ENCODE data around the gene MCM5. TPM values are rescaled to one million over a fixed set of nuclear protein-coding genes. Genes with fewer than 3 reads are reported as not detected.
"Not testable (repeated sequence)": the region's sequence is repeated elsewhere in the genome, so short reads cannot be mapped to it uniquely, and the experiment has no call there.

The MCM5 gene
- total and polyA plus RNA-seq, 2 donors from 2014 or later, result 10.2 to 26.4 TPM

DNA sequence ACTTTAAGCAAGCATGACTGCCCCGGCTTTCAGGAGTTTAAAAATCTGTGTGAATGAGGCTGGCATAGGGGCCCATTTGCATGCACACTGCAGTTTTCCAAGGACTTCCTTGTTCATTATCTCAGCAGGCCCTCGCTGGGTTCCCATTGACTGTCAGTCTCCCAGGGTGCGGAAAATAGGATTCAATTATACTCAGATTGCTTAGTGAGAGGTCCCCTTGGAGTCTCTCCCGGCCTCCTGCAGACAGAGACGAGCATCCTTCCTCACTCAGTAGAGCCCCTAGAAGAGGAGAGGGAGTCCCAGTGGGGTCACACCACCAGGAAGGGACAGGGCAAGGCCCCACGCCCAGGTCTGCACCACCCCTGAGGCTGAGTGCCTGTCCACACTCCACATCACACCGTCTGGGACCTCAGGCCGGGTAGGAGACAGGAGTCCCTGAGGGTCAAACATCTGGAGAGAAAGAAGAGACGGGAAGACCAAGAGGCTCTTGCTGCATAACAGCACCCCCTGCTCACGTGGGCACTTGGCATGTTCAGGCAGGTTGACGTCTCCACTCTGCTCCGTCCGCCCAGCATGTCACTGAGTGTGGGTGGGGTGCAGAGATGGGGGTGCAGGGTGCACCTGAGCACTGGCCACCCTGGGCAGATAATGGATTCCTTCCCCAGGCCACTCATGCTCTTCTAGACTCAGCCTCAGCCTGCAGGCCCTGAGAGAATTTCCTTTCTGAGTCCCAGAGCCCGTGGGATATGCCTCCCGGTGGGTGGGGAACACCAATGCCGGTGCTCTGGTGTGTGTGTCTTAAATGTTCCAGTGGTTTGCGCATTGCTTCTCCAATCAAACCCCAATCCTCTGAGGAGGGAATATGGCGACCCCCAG is 58.8 kb downstream of the MCM5 start:
- Histone ChIP-seq H3K27me3 (ENCODE audit: control insufficient read depth, insufficient read depth, low read length) (no peaks in the 10 kb centered on the region), H3K9ac (ENCODE audit: low read length in 3 of 3) (no peak overlapping the region), H3K36me3 (ENCODE audit: control insufficient read depth in 2 of 3, insufficient read depth in 3 of 3, low read length in 3 of 3) (no peaks in the 10 kb centered on the region), H3K9me3 (ENCODE audit: control insufficient read depth in 2 of 3, insufficient read depth in 1 of 3, low read length in 3 of 3) (no peaks in the 10 kb centered on the region), H3K4me3 (ENCODE audit: low read length in 3 of 3) (no peak overlapping the region), H3K27ac (ENCODE audit: low read depth in 2 of 2, low read length in 2 of 2) (no peak overlapping the region), H3K4me1 (ENCODE audit: control insufficient read depth in 2 of 3, insufficient read depth in 2 of 3, low read depth in 1 of 3, low read length in 3 of 3) (no peaks in the 10 kb centered on the region)
- TF ChIP-seq, protein P1, sequence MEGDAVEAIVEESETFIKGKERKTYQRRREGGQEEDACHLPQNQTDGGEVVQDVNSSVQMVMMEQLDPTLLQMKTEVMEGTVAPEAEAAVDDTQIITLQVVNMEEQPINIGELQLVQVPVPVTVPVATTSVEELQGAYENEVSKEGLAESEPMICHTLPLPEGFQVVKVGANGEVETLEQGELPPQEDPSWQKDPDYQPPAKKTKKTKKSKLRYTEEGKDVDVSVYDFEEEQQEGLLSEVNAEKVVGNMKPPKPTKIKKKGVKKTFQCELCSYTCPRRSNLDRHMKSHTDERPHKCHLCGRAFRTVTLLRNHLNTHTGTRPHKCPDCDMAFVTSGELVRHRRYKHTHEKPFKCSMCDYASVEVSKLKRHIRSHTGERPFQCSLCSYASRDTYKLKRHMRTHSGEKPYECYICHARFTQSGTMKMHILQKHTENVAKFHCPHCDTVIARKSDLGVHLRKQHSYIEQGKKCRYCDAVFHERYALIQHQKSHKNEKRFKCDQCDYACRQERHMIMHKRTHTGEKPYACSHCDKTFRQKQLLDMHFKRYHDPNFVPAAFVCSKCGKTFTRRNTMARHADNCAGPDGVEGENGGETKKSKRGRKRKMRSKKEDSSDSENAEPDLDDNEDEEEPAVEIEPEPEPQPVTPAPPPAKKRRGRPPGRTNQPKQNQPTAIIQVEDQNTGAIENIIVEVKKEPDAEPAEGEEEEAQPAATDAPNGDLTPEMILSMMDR (IDR thresholded peaks at IDR 0.05; ENCODE audit: borderline replicate concordance, extremely low read depth, insufficient read depth), result no peak
- FAIRE-seq (no peak), DNase-seq (no peak)
- intact Hi-C loops (cut with DNase I), result no loop called here

DNA sequence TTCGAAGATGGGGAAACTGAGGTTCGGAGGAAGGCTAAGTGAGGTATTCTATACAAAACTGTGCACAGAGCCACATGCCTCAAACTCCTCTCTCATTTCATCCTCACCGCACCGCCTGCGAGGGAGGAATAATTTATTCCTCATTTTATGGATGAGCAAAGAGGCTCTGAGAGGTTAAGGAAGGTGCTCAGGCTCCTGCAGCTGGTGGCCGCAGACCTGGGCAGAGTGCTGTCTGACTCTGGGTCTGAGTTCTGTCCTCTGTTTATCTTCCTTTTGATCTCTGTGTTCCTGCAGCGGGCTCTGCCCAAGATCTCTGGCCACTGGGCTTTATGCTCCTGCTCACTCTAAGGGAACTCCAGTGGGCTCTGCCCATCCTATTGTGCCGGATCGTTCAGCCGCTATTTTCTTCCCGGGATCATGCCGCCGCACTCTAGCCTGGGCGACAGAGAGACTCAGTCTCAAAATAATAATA is 59.5 kb downstream of the MCM5 start:
- intact Hi-C loops (cut with DNase I), result no loop called here

DNA sequence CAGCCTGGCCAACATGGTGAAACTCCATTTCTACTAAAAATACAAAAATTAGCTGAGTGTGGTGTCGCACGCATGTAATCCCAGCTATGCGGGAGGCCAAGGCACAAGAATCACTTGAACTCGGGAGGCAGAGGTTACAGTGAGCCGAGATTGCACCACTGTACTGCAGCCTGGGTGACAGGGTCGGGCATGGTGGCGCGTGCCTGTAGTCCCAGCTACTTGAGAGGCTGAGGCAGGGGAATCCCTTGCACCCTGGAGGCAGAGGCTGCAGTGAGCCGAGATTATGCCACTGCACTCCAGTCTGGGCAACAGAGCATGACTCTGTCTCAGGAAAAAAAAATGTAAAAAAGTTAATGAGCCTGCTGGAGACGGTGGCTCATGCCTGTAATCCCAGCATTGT is 60.0 kb downstream of the MCM5 start:
- DNase-seq; H3K36me3 ChIP-seq (ENCODE audit: control insufficient read depth in 2 of 3, insufficient read depth in 3 of 3, low read length in 3 of 3); H3K4me1 ChIP-seq (ENCODE audit: control insufficient read depth in 2 of 3, insufficient read depth in 2 of 3, low read depth in 1 of 3, low read length in 3 of 3); H3K27ac ChIP-seq (ENCODE audit: low read depth in 2 of 2, low read length in 2 of 2); H3K4me3 ChIP-seq (ENCODE audit: low read length in 3 of 3); H3K9ac ChIP-seq (ENCODE audit: low read length in 3 of 3); H3K27me3 ChIP-seq (ENCODE audit: control insufficient read depth, insufficient read depth, low read length); H3K9me3 ChIP-seq (ENCODE audit: control insufficient read depth in 2 of 3, insufficient read depth in 1 of 3, low read length in 3 of 3); FAIRE-seq; intact Hi-C loops (cut with DNase I): not testable (repeated sequence)

More for the DNA sequence above, 59.5 kb downstream of the MCM5 start:
- DNase-seq (no peak), FAIRE-seq (no peak)
- H3K4me1 ChIP-seq (ENCODE audit: control insufficient read depth in 2 of 3, insufficient read depth in 2 of 3, low read depth in 1 of 3, low read length in 3 of 3), result no peaks in the 10 kb centered on the region
- TF ChIP-seq, protein P1 (IDR thresholded peaks at IDR 0.05; ENCODE audit: borderline replicate concordance, extremely low read depth, insufficient read depth), result no peak
- no peaks in the 10 kb centered on the region for H3K36me3 ChIP-seq (ENCODE audit: control insufficient read depth in 2 of 3, insufficient read depth in 3 of 3, low read length in 3 of 3)
- no peak overlapping the region for H3K9ac ChIP-seq (ENCODE audit: low read length in 3 of 3)
- H3K9me3 ChIP-seq (ENCODE audit: control insufficient read depth in 2 of 3, insufficient read depth in 1 of 3, low read length in 3 of 3), result no peaks in the 10 kb centered on the region
- no peak overlapping the region for H3K4me3 ChIP-seq (ENCODE audit: low read length in 3 of 3)
- no peaks in the 10 kb centered on the region for H3K27me3 ChIP-seq (ENCODE audit: control insufficient read depth, insufficient read depth, low read length)
- no peak overlapping the region for H3K27ac ChIP-seq (ENCODE audit: low read depth in 2 of 2, low read length in 2 of 2)

DNA sequence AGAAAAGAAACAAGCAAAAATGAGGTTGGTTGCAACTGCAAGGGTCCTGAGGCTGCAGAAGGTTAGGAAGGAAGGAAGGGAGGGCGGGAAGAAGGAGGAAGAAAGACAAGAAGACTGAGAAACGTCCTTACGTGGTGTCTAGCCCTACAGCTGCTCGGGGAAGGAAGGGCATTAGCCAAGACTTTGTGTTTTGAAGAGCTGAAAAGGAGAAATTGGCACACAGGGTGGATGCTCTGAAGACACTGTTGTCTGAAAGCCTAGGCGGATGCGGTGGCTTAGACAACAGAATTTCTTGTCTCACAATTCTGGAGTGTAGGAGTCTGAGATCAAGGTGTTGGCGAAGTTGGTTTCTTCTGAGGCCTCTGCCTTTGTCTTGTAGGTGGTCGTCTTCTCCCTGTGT is 60.7 kb downstream of the MCM5 start:
- no peak for DNase-seq
- TF ChIP-seq, protein P1 (IDR thresholded peaks at IDR 0.05; ENCODE audit: borderline replicate concordance, extremely low read depth, insufficient read depth), result no peak
- Histone ChIP-seq H3K4me1 (ENCODE audit: control insufficient read depth in 2 of 3, insufficient read depth in 2 of 3, low read depth in 1 of 3, low read length in 3 of 3) (no peaks in the 10 kb centered on the region), H3K9me3 (ENCODE audit: control insufficient read depth in 2 of 3, insufficient read depth in 1 of 3, low read length in 3 of 3) (no peaks in the 10 kb centered on the region), H3K27ac (ENCODE audit: low read depth in 2 of 2, low read length in 2 of 2) (no peak overlapping the region), H3K4me3 (ENCODE audit: low read length in 3 of 3) (no peak overlapping the region), H3K9ac (ENCODE audit: low read length in 3 of 3) (no peak overlapping the region), H3K27me3 (ENCODE audit: control insufficient read depth, insufficient read depth, low read length) (no peaks in the 10 kb centered on the region), H3K36me3 (ENCODE audit: control insufficient read depth in 2 of 3, insufficient read depth in 3 of 3, low read length in 3 of 3) (no peaks in the 10 kb centered on the region)
- FAIRE-seq, result no peak
- intact Hi-C loops (cut with DNase I), result no loop called here

All from kidney (tissue), 14 donors.